A549 (cell line): ENCODE measurements around the gene NSMF.

ENCODE experiments used
- ELK1 ChIP-seq: fragments of 150-350 bp; IDR thresholded peaks from 2 replicates; pipeline ENCODE4 v1.6.1; 2014; ENCODE audit warnings: low read depth, mild to moderate bottlenecking, low read length
- EP300 ChIP-seq, 2 experiments: fragments of >200 bp; sonication (Bioruptor Twin); formaldehyde crosslinking; IDR thresholded peaks; 2 replicates in 1 of 2; 3 replicates in 1 of 2; pipeline ENCODE4 v1.6.1; 2016 to 2017
- ESRRA ChIP-seq: fragments of 150-350 bp; IDR thresholded peaks from 2 replicates; pipeline ENCODE4 v1.6.1; 2014; ENCODE audit warnings: mild to moderate bottlenecking, low read length, borderline replicate concordance
- JUN ChIP-seq, 2 experiments: fragments of >200 bp; sonication (Bioruptor Twin); formaldehyde crosslinking; IDR thresholded peaks; 2 replicates in 1 of 2; 3 replicates in 1 of 2; pipeline ENCODE4 v1.6.1; 2016 to 2017
- MAFK ChIP-seq: fragments of 450-650 bp; IDR thresholded peaks from 2 replicates; pipeline ENCODE4 v1.6.1; 2014; ENCODE audit not compliant: partially characterized antibody
- MAX ChIP-seq: IDR thresholded peaks from 2 replicates; pipeline ENCODE4 v1.6.1; 2012
- MYC ChIP-seq: IDR thresholded peaks from 2 replicates; pipeline ENCODE4 v1.6.1; 2012; ENCODE audit warnings: mild to moderate bottlenecking, inconsistent platforms, low read length, improper control_type of control experiment, borderline replicate concordance
- POLR2A ChIP-seq: IDR thresholded peaks from 2 replicates; pipeline ENCODE4 v1.6.1; 2012; ENCODE audit warnings: mild to moderate bottlenecking, low read length
- RAD21 ChIP-seq, 2 experiments: fragments of >200 bp in 1 of 2; sonication (Bioruptor Twin) in 1 of 2; formaldehyde crosslinking in 1 of 2; IDR thresholded peaks in 1 of 2; conservative IDR thresholded peaks in 1 of 2; 2 replicates in 1 of 2; 3 replicates in 1 of 2; pipeline ENCODE4 v1.6.1; 2012 to 2018; ENCODE audit warnings: inconsistent platforms in 1 of 2
- REST ChIP-seq: fragments of 200-600 bp; sonication (generic); IDR thresholded peaks from 2 replicates; pipeline ENCODE4 v1.6.1; 2016; ENCODE audit warnings: antibody characterized with exemption, mild to moderate bottlenecking, moderate library complexity
- RFX5 ChIP-seq: fragments of 450-650 bp; IDR thresholded peaks from 2 replicates; pipeline ENCODE4 v1.7.1; 2014; ENCODE audit warnings: antibody characterized with exemption, mild to moderate bottlenecking, moderate library complexity
- SMC3 ChIP-seq: fragments of >200 bp; sonication (Bioruptor Twin); formaldehyde crosslinking; IDR thresholded peaks from 3 replicates; pipeline ENCODE4 v1.6.1; 2018; ENCODE audit warnings: inconsistent platforms
- TF ChIP-seq, protein P1 (sequence below): fragments of >200 bp; sonication (Bioruptor Twin); formaldehyde crosslinking; IDR thresholded peaks from 3 replicates; pipeline ENCODE4 v1.5.1; 2016

DNA sequence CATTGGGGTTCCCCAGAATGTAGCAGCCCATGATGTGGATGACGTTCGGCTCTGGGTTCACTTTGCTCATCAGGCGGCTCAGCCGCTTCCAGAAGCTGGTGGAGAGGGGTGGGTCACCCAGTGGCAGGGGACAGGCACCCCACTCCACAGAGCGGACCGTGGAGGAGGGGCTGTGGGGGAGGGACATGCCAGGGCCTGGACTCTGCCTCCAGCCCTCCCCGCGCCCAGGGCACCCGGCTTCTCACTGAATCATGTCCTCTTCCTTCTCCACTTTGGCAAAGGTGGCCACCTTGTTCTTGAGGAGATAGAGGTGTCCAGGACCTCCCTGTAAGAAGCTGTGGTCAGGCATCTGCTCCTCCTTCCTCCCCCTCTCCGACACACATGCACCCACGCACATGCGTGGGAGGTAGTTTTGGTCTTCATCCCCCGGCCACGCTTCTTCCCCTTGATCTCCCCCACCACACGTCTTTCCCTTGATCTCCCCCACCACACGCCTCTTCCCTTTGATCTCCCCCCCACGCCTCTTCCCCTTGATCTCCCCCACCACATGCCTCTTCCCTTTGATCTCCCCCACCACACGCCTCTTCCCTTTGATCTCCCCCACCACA is 9.1 kb downstream of the NSMF start:
- TF ChIP-seq, protein P1, sequence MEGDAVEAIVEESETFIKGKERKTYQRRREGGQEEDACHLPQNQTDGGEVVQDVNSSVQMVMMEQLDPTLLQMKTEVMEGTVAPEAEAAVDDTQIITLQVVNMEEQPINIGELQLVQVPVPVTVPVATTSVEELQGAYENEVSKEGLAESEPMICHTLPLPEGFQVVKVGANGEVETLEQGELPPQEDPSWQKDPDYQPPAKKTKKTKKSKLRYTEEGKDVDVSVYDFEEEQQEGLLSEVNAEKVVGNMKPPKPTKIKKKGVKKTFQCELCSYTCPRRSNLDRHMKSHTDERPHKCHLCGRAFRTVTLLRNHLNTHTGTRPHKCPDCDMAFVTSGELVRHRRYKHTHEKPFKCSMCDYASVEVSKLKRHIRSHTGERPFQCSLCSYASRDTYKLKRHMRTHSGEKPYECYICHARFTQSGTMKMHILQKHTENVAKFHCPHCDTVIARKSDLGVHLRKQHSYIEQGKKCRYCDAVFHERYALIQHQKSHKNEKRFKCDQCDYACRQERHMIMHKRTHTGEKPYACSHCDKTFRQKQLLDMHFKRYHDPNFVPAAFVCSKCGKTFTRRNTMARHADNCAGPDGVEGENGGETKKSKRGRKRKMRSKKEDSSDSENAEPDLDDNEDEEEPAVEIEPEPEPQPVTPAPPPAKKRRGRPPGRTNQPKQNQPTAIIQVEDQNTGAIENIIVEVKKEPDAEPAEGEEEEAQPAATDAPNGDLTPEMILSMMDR = no peak
- TF ChIP-seq JUN (IDR thresholded peaks at IDR 0.05) = no peak
- TF ChIP-seq ELK1 = no peak
- TF ChIP-seq REST = no peak
- no peak for TF ChIP-seq MAX
- no peak for TF ChIP-seq ESRRA
- TF ChIP-seq RFX5 = no peak
- TF ChIP-seq POLR2A = no peak
- no peak for TF ChIP-seq RAD21 (conservative IDR thresholded peaks at IDR 0.05 in 1 of 2, IDR thresholded peaks at IDR 0.05 in 1 of 2)
- TF ChIP-seq EP300 (IDR thresholded peaks at IDR 0.05) = no peak
- no peak for TF ChIP-seq SMC3
- TF ChIP-seq MYC = no peak
- TF ChIP-seq MAFK = no peak
